Loucy (cell line): ENCODE data around the gene UBE2F.

Experiments used
- CTCF ChIP-seq: fragments of 200-600 bp; sonication (generic); conservative IDR thresholded peaks from 2 replicates; pipeline ENCODE4 v1.5.1; 2014; ENCODE audit warnings: mild to moderate bottlenecking, antibody characterized with exemption, low read length
- EZH2phosphoT487 ChIP-seq: fragments of 200-600 bp; IDR thresholded peaks from 2 replicates; pipeline ENCODE4 v1.6.1; 2018; ENCODE audit warnings: antibody characterized with exemption, mild to moderate bottlenecking, moderate library complexity, borderline replicate concordance

- no peak for TF ChIP-seq CTCF
- TF ChIP-seq EZH2phosphoT487 = no peak
These were observed 89.0 kb downstream of the UBE2F start for GRCh38 chr2:238055841-238056240.
